Spleen (tissue), 7 donors: Measurements from ENCODE around the gene WDFY4.

Experiments used
- CTCF ChIP-seq, 11 experiments: fragments of 200-600 bp in 7 of 11; fragments of 450-650 bp in 4 of 11; sonication (generic) in 4 of 11; IDR thresholded peaks in 8 of 11; conservative IDR thresholded peaks in 3 of 11; 1 replicate in 7 of 11; 2 replicates in 4 of 11; pipeline versions ENCODE4 v1.4.0 to v1.8.0; 2016 to 2021; ENCODE audit warnings: antibody characterized with exemption in 11 of 11, inconsistent platforms in 4 of 11, mild to moderate bottlenecking in 1 of 11
- POLR2A ChIP-seq, 3 donors: fragments of 450-650 bp; IDR thresholded peaks; one replicate each; pipeline ENCODE4 v1.5.1; 2017; ENCODE audit warnings: antibody characterized with exemption in 3 of 3, mild to moderate bottlenecking in 1 of 3
- donor health status: DM: no; HTN: no; CAD: no; lungs with moderate emphysema.
- donor health status: DM: no; HTN: no; CAD: no.
- donor health status: DM: no; HTN: no; CAD: no.

DNA sequence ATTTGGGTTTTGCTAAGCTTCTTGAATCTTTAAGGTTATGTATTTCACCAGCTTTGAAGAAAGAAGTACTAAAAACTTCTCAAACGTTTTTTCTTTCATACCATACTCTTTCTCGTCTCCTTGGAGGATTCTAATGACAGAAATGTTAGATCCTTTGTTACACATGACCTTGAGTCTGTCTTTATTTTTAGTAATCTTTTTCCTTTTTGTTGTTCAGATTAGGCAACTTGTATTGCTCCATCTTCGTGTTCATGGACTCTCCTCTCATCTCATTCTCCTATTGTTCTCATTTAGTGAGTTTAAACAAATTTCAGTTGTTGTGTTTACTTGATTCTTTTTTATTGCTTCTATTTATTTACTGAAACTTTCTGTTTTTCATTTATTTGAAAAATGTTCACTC, 73.7 kb downstream of the WDFY4 start:
- TF ChIP-seq CTCF (IDR thresholded peaks at IDR 0.05 in 8 of 11, conservative IDR thresholded peaks at IDR 0.05 in 3 of 11) (no peak), POLR2A (IDR thresholded peaks at IDR 0.05) (no peak)
